HG02870 (cell line): ENCODE results near the gene TMEM259.
"Not testable (repeated sequence)": the region's sequence is repeated elsewhere in the genome, so short reads cannot be mapped to it uniquely, and the experiment has no call there.

Experiments
- ATAC-seq: cut with Tn5 transposase; IDR thresholded peaks from one replicate; pipeline ENCODE4 v1.9.1; 2021; ENCODE audit warnings: mild to moderate bottlenecking, moderate library complexity; ENCODE audit not compliant: unreplicated experiment

Gene TMEM259

GRCh38 chr19:1040476-1041271 lies 19.8 kb upstream of the TMEM259 start:
- peak; percentile 39 for ATAC-seq

DNA sequence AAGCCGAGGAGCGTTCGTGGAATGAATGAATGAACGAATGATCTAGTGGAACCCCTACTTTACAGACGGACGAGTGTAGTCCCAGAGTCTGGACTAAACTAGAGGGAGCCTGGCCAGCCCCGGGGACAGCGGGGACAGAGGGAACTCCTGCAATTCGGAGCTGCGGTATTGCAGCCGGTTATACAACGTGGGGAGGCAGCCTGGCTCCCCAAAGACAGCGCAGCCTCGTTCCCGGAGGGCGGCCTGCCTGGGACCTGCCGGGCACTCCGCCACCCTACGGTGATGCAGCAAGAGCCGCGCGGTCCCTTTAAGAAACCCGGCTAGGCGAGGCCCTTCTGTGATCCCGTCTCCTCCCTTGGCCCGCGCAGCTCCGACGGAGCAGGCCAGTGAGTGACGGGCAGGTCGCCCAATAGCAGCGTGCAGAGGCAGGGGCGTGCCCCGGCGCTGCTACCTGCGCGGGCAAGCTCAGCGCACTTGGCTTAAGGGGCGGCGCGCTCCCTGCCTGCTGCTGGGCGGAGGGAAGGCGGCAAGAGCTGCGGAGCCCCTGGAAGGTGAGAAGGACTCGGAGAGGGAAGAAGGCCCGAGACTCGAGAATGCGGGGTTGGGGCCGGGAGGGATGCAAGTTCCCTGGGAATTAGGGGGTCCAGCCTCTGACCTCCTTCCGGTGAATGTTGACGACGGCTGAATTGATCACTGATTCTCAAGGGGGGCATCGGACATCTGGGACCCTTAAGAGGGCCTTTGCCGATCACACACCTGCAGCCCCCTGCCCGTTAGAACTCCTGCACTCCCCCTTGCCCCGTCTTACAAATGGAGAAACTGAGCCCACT lies 18.9 kb upstream of the TMEM259 start, which contains the start of gene ABCA7:
Gene ABCA7 (plus strand): TSS at position 462 of the 830 bp plus-strand sequence. CDS start 1,255 bp downstream, outside the sequence.
- ATAC-seq = peak; percentile 70

DNA sequence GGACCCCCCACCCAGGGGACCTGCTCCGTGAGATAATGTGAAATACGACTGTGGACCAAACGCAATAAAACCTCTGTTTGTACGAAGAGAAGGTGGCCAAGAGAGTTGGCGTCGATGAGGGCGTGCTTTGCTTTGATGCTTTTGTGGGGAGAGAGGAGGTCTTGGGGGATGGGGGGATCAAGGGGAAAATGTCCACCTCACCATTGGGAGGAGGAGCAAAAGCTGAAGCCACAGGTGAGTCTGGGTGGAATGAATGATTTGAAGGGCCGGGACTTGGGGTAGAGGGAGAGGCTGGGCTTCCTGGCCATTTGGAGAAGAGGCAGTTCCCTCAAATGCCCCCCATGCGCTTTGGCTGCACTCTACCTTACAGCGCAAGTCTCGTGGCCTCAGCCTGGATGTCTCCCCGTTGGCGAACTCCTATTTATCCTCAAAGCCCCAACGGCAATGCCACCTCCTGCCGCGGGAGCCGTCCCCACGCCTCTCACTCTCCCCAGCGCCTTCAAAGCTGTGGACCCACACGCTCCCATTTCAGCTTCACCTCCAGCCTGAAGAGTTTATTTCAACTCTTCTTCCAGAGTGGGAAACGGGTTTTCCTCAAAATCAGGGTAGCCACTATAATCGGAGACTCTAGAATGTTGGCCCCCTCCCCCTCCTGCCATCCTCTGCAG lies 18.2 kb upstream of the TMEM259 start:
- ATAC-seq = no peak

DNA sequence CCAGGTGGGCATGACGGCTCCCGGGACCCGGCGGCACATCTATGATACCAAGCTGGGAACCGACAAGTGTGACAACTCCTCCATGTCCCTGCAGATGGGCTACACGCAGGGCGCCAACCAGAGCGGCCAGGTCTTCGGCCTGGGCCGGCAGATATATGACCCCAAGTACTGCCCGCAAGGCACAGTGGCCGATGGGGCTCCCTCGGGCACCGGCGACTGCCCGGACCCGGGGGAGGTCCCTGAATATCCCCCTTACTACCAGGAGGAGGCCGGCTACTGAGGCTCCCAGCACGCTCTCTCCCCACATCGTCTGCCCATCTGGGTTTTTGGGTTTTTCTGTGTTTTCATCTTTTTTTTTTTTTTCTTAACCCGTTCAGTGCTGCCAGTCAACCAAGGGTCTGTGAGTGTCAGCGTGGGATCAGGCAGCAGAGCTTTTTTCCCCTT lies 16.7 kb upstream of the TMEM259 start:
- no peak for ATAC-seq

- ATAC-seq = no peak
These were observed 15.2 kb upstream of the TMEM259 start for GRCh38 chr19:1035998-1036621.

GRCh38 chr19:1032264-1032867 lies 11.4 kb upstream of the TMEM259 start:
- ATAC-seq = no peak

- ATAC-seq = no peak
These were observed 7.4 kb upstream of the TMEM259 start for GRCh38 chr19:1028062-1028926.

- no peak for ATAC-seq
These were observed 6.7 kb upstream of the TMEM259 start for GRCh38 chr19:1027650-1028061.

DNA sequence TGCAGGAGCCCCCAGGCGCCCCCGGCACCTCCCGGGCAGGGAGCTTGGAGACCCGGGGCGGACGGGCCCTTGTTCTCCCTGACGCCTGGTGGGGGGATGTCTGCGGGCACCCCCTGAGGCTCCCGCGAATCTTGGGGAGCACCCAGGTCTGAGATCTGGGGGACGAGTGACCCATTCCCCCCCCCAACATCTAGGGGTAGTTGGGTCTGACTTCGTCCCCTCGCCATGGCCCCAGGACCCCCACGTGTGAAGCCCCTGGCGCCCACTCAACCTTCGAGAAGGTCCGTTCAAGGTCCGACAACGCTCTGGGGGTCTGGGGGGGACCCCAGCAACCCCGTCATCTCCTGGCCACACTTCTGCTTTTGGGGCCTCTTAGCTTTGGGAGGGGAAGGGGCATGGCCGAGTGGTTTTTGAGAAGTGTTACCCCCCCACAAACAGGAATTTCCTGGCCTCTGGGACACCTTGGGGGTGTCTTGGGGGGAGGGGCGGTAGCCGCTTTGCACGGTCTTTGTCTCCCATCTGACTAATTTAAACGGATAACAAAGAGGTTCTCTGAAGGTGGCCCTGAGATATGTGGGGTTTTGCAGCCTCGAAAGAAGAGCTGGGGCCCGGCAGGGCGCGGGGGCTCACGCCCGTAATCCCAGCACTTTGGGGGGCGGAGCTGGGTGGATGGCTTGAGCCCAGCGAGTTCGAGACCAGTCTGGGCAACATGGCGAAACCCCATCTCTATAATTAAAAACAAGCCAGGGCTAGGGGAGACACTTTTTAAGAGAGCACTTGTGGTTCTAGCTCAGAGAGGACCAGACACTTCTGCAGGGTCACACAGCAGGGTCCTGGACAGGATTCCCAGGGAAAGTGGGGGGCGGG lies 6.1 kb upstream of the TMEM259 start:
- ATAC-seq = no peak

- ATAC-seq = no peak
These were observed 5.2 kb upstream of the TMEM259 start, which contains the start of gene CNN2 for GRCh38 chr19:1025960-1026782. Gene CNN2 (plus strand): TSS chr19:1026608. CDS start chr19:1026662, 54 bp downstream.

DNA sequence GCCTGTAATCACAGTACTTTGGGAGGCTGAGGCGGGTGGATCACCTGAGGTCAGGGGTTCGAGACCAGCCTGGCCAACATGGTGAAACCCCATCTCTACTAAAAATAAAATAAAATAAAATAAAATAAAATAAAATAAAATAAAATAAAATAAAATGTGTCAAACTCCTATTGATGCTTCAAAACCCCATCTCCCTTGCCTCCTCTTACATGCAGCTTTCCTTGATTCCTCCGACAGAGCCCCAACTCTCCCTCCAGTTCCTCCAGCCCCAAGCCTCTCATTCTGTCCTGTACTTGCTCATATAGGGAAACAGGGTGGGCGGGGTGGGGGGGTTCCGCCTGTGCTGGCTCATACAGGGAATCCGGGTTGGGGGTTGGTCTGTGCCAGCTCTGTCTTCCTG lies 4.2 kb upstream of the TMEM259 start:
- ATAC-seq = not testable (repeated sequence)

DNA sequence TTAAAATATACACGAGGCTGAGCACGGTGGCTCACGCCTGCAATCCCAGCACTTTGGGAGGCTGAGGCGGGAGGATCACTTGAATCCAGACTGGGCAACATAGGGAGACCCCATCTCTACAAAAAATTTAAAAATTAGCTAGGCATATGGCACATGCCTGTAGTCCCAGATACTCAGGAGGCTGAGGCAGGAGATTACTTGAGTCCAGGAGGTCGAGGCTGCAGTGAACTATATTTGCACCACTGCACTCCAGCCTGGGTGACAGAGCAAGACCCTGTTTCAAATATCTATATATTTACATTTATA lies 2.9 kb upstream of the TMEM259 start:
- ATAC-seq = not testable (repeated sequence)

DNA sequence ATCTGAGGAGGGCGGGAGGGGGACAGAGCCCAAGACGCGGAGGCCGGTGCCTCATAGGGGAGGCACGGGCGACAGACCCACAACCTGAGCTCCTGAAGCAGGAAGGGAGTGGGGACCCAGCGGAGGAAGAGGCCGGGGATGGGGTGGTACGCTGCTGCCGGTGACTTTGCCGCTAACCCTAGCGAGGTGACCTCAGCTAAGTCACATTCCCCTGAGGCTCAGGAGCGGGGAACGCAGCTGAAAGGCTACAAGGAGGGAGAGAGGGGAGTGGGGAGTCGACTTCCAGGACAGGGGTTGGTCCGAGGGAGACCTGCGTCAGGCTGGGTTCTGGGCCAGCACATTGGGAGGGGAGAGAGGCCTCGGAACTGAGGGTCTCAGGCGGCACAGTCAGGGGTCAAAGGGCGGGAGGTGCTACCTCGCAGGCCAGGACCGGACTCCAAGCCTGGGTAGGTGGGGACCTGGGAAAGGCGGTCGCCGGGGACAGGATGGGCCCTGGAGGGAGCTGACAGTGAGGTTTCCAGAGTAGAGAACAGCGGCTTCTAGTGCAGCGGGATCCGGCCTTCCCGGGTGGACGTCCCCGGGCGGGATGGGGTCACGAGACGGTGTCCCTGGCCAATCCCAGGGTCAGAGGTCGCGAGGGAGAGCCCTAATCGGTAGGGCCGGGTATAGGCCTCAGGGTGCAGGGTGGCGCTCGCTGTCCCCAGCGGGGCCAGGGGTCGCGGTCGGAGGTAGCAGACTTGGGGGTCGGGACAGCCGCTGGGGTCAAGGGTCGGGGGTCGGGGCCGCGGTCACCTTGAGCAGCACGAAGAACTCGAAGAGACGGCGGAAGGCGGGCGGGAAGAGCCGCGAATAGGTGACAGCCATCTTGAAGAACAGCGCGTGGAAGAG lies 699 bp downstream of the TMEM259 start:
- no peak for ATAC-seq

- no peak for ATAC-seq
These were observed 1.3 kb downstream of the TMEM259 start for GRCh38 chr19:1019616-1019961.

DNA sequence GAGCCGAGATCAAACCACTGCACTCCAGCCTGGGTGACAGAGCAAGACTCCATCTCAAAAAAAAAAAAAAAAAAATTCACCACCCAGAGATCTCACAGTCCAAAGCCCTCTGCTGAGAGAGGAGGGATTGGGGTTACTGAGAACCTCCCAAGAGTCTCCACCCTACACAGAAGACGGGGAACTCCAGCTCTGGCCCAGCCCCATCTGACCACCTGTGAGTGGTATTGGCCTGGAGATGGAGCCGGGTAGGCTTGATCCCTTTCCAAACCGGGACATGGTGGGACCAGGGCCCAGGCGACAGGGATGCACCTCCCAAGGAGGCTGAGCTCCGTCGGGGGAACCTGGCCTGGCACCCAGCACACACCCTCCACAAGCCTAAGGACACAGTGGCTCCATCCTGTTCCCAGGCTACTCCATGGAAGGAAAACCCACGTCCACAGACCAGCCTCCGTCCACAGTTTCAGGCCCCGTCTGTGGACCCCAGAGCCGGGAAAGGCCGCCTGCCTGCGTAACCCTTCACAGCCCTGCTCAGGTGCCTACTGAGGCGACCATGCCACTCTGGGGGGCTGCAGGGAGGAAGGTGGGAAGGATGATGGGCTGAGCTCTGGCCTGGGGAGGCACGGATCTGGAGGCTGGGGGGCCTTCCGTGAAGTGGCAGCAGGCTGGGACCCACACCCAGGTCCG lies 1.8 kb downstream of the TMEM259 start:
- ATAC-seq = no peak

DNA sequence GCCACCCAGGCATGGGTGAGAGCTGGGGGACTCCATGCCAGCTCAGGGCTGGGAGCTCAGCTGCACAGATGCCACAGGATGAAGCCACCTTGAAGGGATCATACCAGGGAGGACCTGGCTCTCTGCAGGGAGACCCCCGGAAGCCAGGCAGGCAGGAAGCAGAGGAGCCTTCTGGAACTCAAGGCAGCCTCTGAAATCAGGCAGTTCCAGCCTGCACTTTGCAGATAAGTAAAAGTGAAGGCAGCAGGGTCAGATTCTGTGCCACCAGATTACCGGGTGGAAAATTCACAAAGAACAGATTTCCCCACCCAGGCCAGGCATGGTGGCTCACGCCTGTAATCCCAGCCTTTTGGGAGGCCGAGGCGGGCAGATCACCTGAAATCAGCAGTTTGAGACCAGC lies 2.5 kb downstream of the TMEM259 start:
- ATAC-seq = no peak
